Liver (tissue), 3 donors: ENCODE data around the gene TOR1A.

Source experiments
- ATF3 ChIP-seq: IDR thresholded peaks from 2 replicates; pipeline ENCODE4 v1.6.1; 2016; ENCODE audit warnings: antibody characterized with exemption
- TF ChIP-seq, protein P1 (sequence below): fragments of 150-350 bp; IDR thresholded peaks from 2 replicates; pipeline ENCODE4 v1.5.1; 2017; ENCODE audit warnings: improper control_type of control experiment, low read depth, low read length; ENCODE audit not compliant: missing input control
- donor health status: healthy.
- donor health status: healthy.

DNA sequence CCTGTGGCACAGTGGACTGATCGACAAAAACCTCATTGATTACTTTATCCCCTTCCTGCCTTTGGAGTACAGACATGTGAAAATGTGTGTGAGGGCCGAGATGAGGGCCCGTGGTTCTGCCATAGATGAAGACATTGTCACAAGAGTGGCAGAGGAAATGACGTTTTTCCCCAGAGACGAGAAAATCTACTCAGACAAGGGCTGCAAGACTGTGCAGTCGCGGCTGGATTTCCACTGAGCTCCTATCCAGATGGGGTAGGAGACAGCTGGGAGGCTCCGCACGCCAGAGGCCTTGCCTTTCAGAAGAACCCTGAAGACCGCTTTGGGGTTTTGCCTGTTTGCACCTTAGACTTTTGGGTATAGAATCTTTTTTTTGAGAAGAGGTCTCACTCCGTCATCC lies 14.6 kb downstream of the TOR1A start:
- TF ChIP-seq, protein P1, sequence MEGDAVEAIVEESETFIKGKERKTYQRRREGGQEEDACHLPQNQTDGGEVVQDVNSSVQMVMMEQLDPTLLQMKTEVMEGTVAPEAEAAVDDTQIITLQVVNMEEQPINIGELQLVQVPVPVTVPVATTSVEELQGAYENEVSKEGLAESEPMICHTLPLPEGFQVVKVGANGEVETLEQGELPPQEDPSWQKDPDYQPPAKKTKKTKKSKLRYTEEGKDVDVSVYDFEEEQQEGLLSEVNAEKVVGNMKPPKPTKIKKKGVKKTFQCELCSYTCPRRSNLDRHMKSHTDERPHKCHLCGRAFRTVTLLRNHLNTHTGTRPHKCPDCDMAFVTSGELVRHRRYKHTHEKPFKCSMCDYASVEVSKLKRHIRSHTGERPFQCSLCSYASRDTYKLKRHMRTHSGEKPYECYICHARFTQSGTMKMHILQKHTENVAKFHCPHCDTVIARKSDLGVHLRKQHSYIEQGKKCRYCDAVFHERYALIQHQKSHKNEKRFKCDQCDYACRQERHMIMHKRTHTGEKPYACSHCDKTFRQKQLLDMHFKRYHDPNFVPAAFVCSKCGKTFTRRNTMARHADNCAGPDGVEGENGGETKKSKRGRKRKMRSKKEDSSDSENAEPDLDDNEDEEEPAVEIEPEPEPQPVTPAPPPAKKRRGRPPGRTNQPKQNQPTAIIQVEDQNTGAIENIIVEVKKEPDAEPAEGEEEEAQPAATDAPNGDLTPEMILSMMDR: no peak
- TF ChIP-seq ATF3: no peak
